Psoas muscle (tissue), 8 donors: ENCODE measurements around the gene NPSR1. TPM values are rescaled to one million over a fixed set of nuclear protein-coding genes. Genes with fewer than 3 reads are reported as not detected.

Experiments used
- ATAC-seq, 4 donors: fragments of 200-7000 bp; cut with Tn5 transposase; one replicate each; pipeline ENCODE4 v1.9.1; 2020; ENCODE audit warnings: moderate library complexity in 3 of 4, mild to moderate bottlenecking in 2 of 4
- DNase-seq, 2 donors: peaks; one replicate each; pipeline ENCODE4 v3.0.0-alpha.2; 2020
- H3K27ac ChIP-seq: fragments of 200-600 bp; one replicate; pipeline ENCODE4 v1.8.0; 2022
- H3K27me3 ChIP-seq, 3 donors: fragments of 200-600 bp in 1 of 3; one replicate each; pipeline versions ENCODE4 v1.6.1 to v1.8.0; 2013 to 2022; ENCODE audit warnings: low read length in 2 of 3, mild to moderate bottlenecking in 2 of 3, moderate library complexity in 1 of 3; ENCODE audit not compliant: insufficient read depth in 3 of 3
- H3K36me3 ChIP-seq, 2 donors: fragments of 200-600 bp in 1 of 2; one replicate each; pipeline versions ENCODE4 v1.6.1 to v1.8.0; 2013 to 2022; ENCODE audit warnings: low read depth in 1 of 2, mild to moderate bottlenecking in 1 of 2, moderate library complexity in 1 of 2; ENCODE audit not compliant: insufficient read depth in 1 of 2
- H3K4me1 ChIP-seq: fragments of 200-600 bp; one replicate; pipeline ENCODE4 v1.8.0; 2022
- H3K4me3 ChIP-seq: fragments of 200-600 bp; one replicate; pipeline ENCODE4 v1.8.0; 2022; ENCODE audit warnings: mild to moderate bottlenecking
- H3K9me3 ChIP-seq: fragments of 200-600 bp; one replicate; pipeline ENCODE4 v1.8.0; 2022
- WGBS, 3 donors: extraction: QIAGEN DNeasy Blood & Tissue Kit; methylation state at CpG; one replicate each; pipeline versions ENCODE4 v1.1.6 to v1.1.7; 2013; 5-methylcytosine and 5-hydroxymethylcytosine counted together
- intact Hi-C, 2 donors: fragments of 100-400 bp; cut with DNase I; formaldehyde crosslinking; loops; one replicate each; pipeline versions ENCODE4 v1.11.0 to v1.14.2; 2022
- polyA plus RNA-seq, 3 donors: library from polyadenylated mRNA; stranded (reverse); fragments of 200-250 nt; gene quantifications; one replicate each; pipeline ENCODE4 v1.2.3, GENCODE V29; 2013
- total RNA-seq, 4 donors: library from RNA; stranded (reverse); fragmentation: NEBNext Ultra II Directional in 2 of 4; extraction: Animal tissue kit (Norgen Biotek cat#: 25700) in 2 of 4; gene quantifications; one replicate each; pipeline versions ENCODE4 v1.2.1 to v1.2.4, GENCODE V29; 2021 to 2023
- TF ChIP-seq, protein P1 (sequence below): fragments of 200-600 bp; IDR thresholded peaks from one replicate; pipeline ENCODE4 v1.8.0; 2022; ENCODE audit warnings: antibody characterized with exemption
- donor health status: healthy with polysubstance abuse.
- donor health status: DM: no; HTN: no; CAD: no; lungs with moderate emphysema.
- donor health status: Bipolar disorder and iron deficiency.
- donor health status: healthy.
- donor health status: DM: yes; HTN: yes; CAD: no.
- donor health status: DM: no; HTN: no; CAD: no.
- donor health status: DM: no; HTN: no; CAD: no.
- donor health status: DM: yes; HTN: yes; CAD: no.

NPSR1 gene
- total and polyA plus RNA-seq, 7 donors: not detected

DNA sequence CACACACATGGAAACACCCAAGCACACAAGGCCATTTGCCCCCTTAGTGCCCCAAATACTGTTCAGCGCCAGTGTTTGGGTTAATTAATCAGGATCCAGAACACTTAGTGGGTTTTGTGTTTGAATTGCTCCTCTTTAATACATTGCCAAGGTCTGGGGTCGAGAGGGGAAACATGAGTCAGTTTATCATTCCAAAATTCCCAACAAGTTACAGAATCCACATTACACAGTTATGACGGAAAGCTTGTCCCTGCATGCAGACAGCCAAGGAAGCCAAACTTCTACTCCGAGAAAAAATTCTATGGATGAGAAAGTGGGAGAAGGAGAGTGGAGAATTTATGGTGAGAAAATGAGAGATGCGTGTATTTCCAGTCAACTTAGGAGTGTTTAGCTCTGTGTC lies 189.0 kb downstream of the NPSR1 start:
- DNase-seq: no peak
- TF ChIP-seq, protein P1, sequence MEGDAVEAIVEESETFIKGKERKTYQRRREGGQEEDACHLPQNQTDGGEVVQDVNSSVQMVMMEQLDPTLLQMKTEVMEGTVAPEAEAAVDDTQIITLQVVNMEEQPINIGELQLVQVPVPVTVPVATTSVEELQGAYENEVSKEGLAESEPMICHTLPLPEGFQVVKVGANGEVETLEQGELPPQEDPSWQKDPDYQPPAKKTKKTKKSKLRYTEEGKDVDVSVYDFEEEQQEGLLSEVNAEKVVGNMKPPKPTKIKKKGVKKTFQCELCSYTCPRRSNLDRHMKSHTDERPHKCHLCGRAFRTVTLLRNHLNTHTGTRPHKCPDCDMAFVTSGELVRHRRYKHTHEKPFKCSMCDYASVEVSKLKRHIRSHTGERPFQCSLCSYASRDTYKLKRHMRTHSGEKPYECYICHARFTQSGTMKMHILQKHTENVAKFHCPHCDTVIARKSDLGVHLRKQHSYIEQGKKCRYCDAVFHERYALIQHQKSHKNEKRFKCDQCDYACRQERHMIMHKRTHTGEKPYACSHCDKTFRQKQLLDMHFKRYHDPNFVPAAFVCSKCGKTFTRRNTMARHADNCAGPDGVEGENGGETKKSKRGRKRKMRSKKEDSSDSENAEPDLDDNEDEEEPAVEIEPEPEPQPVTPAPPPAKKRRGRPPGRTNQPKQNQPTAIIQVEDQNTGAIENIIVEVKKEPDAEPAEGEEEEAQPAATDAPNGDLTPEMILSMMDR: no peak

DNA sequence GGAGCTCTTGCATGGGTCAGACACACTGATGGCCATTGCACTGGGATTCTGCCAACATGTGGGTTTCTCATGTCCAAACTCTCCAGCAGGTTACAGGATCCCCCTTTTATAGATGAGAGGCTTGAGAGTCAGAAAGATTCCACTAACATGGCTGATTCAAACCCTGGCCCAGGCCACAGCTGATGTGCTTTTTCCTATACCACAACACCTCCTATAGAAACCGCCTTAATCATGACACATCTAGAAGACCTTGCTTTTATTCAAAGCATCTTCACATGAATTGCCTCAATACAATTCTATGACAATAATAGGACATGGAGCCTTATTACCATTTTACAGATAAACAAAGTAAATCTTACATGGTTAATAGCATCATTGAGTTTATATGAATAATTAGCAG lies 190.7 kb downstream of the NPSR1 start:
- no peak overlapping the region for H3K27ac ChIP-seq
- intact Hi-C loops: no loop called here
- ATAC-seq: no peak
- H3K36me3 ChIP-seq: no peaks in the 10 kb centered on the region
- no peak for DNase-seq
- TF ChIP-seq, protein P1: no peak
- no peaks in the 10 kb centered on the region for H3K9me3 ChIP-seq
- 93 to 94% (median 93%) methylated on average over 1 of the region's 1 CpG for WGBS, 3 donors
- no peak overlapping the region for H3K4me3 ChIP-seq
- no peaks in the 10 kb centered on the region for H3K4me1 ChIP-seq
- H3K27me3 ChIP-seq: peaks cover 0 to 1% (median 0%) of the 10 kb centered on the region in 3 donors

More for the DNA sequence above, 189.0 kb downstream of the NPSR1 start:
- H3K4me3 ChIP-seq: no peak overlapping the region
- H3K4me1 ChIP-seq: no peaks in the 10 kb centered on the region
- H3K27ac ChIP-seq: no peak overlapping the region
- intact Hi-C loops: no loop called here
- H3K27me3 ChIP-seq: peaks cover 0 to 1% (median 0%) of the 10 kb centered on the region in 3 donors
- no peaks in the 10 kb centered on the region for H3K36me3 ChIP-seq
- no peak for ATAC-seq
- no peaks in the 10 kb centered on the region for H3K9me3 ChIP-seq
- 57 to 65% (median 63%) methylated on average over 5 of the region's 5 CpGs for WGBS, 3 donors

DNA sequence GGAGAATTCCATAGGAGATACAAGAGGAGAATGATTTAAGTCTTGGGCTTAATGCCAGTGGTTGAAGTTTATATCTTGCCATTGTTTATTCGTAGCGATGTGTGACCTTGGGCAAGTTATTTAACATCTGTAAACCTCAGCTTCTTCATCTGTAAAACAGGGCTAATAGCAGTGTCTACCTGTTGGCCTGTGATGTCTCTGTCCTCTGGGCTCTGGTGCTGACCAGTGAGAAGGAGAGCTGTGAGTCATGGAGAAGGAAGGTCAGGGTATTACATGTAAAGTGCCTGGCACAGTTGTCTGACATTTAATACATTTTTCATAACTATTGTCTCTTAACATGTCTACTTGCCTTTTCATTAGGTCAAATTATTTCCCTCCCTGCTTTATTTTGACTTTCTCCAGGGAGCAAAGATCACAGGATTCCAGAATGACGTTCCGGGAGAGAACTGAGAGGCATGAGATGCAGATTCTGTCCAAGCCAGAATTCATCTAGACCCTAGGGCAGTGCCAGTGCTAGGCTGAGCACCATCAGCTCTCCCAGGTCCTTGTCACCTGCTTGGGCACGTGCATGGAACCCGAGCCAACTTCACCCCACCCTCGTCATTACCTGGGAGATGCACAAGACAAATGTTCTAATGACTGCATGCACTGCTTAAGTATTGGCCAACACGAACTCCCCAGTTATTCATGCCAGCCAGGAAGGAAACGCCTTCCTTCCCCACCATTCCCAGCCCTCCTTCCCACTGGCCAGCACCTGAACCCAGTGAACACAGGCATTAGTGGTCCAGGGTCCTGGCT lies 191.3 kb downstream of the NPSR1 start:
- intact Hi-C loops: no loop called here
- TF ChIP-seq, protein P1: no peak
- 70 to 79% (median 74%) methylated on average over 9 of the region's 9 CpGs for WGBS, 3 donors

DNA sequence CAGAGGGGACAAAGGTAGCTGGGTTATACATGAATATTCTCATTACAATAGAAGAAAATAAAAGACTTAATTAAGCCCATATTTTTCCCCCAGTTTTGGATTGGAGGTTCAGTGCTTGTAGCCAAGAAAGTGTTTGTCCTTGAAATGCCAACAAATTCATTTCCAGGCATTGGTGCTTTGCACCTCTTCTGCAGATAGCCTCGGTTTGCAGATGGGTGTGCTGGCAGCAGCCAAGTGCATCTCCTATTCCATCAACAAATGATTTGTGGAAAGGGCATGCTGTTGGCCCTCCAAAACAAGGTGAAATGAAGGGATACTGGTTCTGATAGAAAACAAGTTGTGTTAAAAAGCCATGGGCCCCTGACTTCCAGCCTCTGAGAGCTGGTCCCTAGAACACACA lies 192.0 kb downstream of the NPSR1 start:
- WGBS, 3 donors: 77 to 81% (median 78%) methylated on average over 1 of the region's 1 CpG
- Histone ChIP-seq H3K4me1 (no peaks in the 10 kb centered on the region), H3K36me3 (no peaks in the 10 kb centered on the region), H3K4me3 (no peak overlapping the region), H3K9me3 (no peaks in the 10 kb centered on the region), H3K27me3 (peaks cover 0 to 1% (median 0%) of the 10 kb centered on the region in 3 donors), H3K27ac (no peak overlapping the region)
- TF ChIP-seq, protein P1: no peak
- no peak for ATAC-seq
- no peak for DNase-seq
- intact Hi-C loops: no loop called here

More for the DNA sequence above, 191.3 kb downstream of the NPSR1 start:
- ATAC-seq: no peak
- Histone ChIP-seq H3K9me3 (no peaks in the 10 kb centered on the region), H3K27ac (no peak overlapping the region), H3K4me1 (no peaks in the 10 kb centered on the region), H3K4me3 (no peak overlapping the region), H3K27me3 (peaks cover 0 to 1% (median 0%) of the 10 kb centered on the region in 3 donors), H3K36me3 (no peaks in the 10 kb centered on the region)
- DNase-seq: no peak
